ENCODE data around the gene RPS16. TPM values are rescaled to one million over a fixed set of nuclear protein-coding genes. Genes with fewer than 3 reads are reported as not detected.

The RPS16 gene
- total RNA-seq, 1 donor from 2014 or later: 1,721 TPM

- H3K36me3 ChIP-seq (ENCODE audit: control insufficient read depth, insufficient read depth, low read length): no peaks in the 10 kb centered on the region
- peak overlapping the region; percentile 15 for H3K4me3 ChIP-seq (ENCODE audit: low read depth, low read length)
- no peaks in the 10 kb centered on the region for H3K27me3 ChIP-seq (ENCODE audit: control insufficient read depth, insufficient read depth, low read length)
- DNase-seq (ENCODE audit: low read depth): no peak
- TF ChIP-seq CTCF (IDR thresholded peaks at IDR 0.05; ENCODE audit: insufficient read depth, low read length, poor library complexity, severe bottlenecking): no peak
Observed at GRCh38 chr19:39402346-39403300, 33.1 kb downstream of the RPS16 start.

GRCh38 chr19:39401549-39402345 is 34.0 kb downstream of the RPS16 start:
- no peaks in the 10 kb centered on the region for H3K27me3 ChIP-seq (ENCODE audit: control insufficient read depth, insufficient read depth, low read length)
- no peaks in the 10 kb centered on the region for H3K36me3 ChIP-seq (ENCODE audit: control insufficient read depth, insufficient read depth, low read length)
- DNase-seq (ENCODE audit: low read depth): peak; percentile 81
- TF ChIP-seq CTCF (IDR thresholded peaks at IDR 0.05; ENCODE audit: insufficient read depth, low read length, poor library complexity, severe bottlenecking): no peak
- no peak overlapping the region for H3K4me3 ChIP-seq (ENCODE audit: low read depth, low read length)

GRCh38 chr19:39401070-39401548 is 34.6 kb downstream of the RPS16 start:
- H3K36me3 ChIP-seq (ENCODE audit: control insufficient read depth, insufficient read depth, low read length): no peaks in the 10 kb centered on the region
- no peak for TF ChIP-seq CTCF (IDR thresholded peaks at IDR 0.05; ENCODE audit: insufficient read depth, low read length, poor library complexity, severe bottlenecking)
- no peaks in the 10 kb centered on the region for H3K27me3 ChIP-seq (ENCODE audit: control insufficient read depth, insufficient read depth, low read length)
- H3K4me3 ChIP-seq (ENCODE audit: low read depth, low read length): no peak overlapping the region
- no peak for DNase-seq (ENCODE audit: low read depth)

GRCh38 chr19:39400061-39400460 is 35.7 kb downstream of the RPS16 start:
- no peaks in the 10 kb centered on the region for H3K27me3 ChIP-seq (ENCODE audit: control insufficient read depth, insufficient read depth, low read length)
- H3K36me3 ChIP-seq (ENCODE audit: control insufficient read depth, insufficient read depth, low read length): no peaks in the 10 kb centered on the region
- DNase-seq (ENCODE audit: low read depth): no peak
- no peak for TF ChIP-seq CTCF (IDR thresholded peaks at IDR 0.05; ENCODE audit: insufficient read depth, low read length, poor library complexity, severe bottlenecking)
- no peak overlapping the region for H3K4me3 ChIP-seq (ENCODE audit: low read depth, low read length)

GRCh38 chr19:39399668-39400050 is 36.1 kb downstream of the RPS16 start:
- Histone ChIP-seq H3K27me3 (ENCODE audit: control insufficient read depth, insufficient read depth, low read length) (no peaks in the 10 kb centered on the region), H3K4me3 (ENCODE audit: low read depth, low read length) (no peak overlapping the region), H3K36me3 (ENCODE audit: control insufficient read depth, insufficient read depth, low read length) (no peaks in the 10 kb centered on the region)
- TF ChIP-seq CTCF (IDR thresholded peaks at IDR 0.05; ENCODE audit: insufficient read depth, low read length, poor library complexity, severe bottlenecking): no peak
- no peak for DNase-seq (ENCODE audit: low read depth)

Measured in kidney epithelial cell (primary cell).